Measurements from ENCODE around the gene COX15.

DNA sequence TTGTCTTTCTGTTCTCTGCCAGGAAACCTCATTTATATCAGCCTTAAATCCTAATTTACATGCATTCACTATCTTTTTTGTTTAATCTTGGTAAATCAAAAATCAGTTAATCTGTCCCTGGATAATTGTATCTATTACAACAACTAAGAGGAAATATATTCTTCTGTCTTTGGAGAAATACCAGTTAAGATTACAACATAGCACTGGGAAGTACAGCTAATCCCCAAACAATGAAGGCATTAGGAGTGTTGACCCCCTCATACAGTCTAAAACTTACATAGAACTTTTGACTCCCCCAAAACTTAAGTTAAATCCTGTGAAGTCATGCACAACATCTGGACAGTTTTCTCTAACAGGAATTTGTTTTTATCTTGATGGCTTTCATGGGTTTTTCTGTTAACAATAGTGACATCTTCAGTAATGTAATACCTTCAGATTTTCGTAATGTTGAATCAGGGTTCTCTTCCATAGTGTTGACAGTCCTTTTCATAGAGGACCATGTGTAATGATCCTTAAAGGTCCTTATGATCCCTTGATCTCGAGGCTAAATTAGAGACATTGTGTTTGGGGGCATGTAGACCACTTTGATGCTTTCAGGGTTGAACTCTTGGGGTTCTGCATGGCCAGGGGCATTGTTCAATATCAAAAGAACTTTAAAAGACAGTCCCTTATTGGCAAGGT is 26.4 kb upstream of the COX15 start:
- TF ChIP-seq POLR2A (IDR thresholded peaks at IDR 0.05; ENCODE audit: extremely low read depth, insufficient read length): no peak
- TF ChIP-seq, protein P1, sequence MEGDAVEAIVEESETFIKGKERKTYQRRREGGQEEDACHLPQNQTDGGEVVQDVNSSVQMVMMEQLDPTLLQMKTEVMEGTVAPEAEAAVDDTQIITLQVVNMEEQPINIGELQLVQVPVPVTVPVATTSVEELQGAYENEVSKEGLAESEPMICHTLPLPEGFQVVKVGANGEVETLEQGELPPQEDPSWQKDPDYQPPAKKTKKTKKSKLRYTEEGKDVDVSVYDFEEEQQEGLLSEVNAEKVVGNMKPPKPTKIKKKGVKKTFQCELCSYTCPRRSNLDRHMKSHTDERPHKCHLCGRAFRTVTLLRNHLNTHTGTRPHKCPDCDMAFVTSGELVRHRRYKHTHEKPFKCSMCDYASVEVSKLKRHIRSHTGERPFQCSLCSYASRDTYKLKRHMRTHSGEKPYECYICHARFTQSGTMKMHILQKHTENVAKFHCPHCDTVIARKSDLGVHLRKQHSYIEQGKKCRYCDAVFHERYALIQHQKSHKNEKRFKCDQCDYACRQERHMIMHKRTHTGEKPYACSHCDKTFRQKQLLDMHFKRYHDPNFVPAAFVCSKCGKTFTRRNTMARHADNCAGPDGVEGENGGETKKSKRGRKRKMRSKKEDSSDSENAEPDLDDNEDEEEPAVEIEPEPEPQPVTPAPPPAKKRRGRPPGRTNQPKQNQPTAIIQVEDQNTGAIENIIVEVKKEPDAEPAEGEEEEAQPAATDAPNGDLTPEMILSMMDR (IDR thresholded peaks at IDR 0.05; ENCODE audit: low read depth, low read length): no peak
- TF ChIP-seq, protein P2, sequence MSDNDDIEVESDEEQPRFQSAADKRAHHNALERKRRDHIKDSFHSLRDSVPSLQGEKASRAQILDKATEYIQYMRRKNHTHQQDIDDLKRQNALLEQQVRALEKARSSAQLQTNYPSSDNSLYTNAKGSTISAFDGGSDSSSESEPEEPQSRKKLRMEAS (IDR thresholded peaks at IDR 0.05; ENCODE audit: low read depth, low read length): no peak
- TF ChIP-seq MYC (IDR thresholded peaks at IDR 0.05; ENCODE audit: low read depth, low read length): no peak

All from NB4 (cell line).